HCT116 (cell line): ENCODE results near the gene EIF4EBP3. TPM values are rescaled to one million over a fixed set of nuclear protein-coding genes. Genes with fewer than 3 reads are reported as not detected.

Experiments used
- ATAC-seq: fragments of 200-7000 bp; cut with Tn5 transposase; 2 replicates; pipeline ENCODE4 v1.9.1; 2020; ENCODE audit warnings: mild to moderate bottlenecking, moderate library complexity
- BruUV-seq: library from RNA; stranded (reverse); fragments of 400-500 nt; replicated peaks from 2 replicates; lab custom pipeline; 2021; lab: Mats Ljungman, UMichigan
- CTCF ChIA-PET: fragments of 300-600 bp; sonication (Branson Sonifier 250); formaldehyde crosslinking; loops from one replicate; lab custom pipeline; 2021; ENCODE audit warnings: antibody characterized with exemption; lab: Charles Lee
- POLR2A ChIA-PET: fragments of 300-600, 350-600 bp; sonication (Branson Sonifier 250); formaldehyde crosslinking; loops from one replicate; lab custom pipeline; 2021; ENCODE audit warnings: antibody characterized with exemption; lab: Charles Lee
- RAD21 ChIA-PET, 2 experiments: fragments of 300-600 bp; sonication (Branson Sonifier 250); formaldehyde crosslinking; loops; one replicate each; lab custom pipeline; 2023; ENCODE audit warnings: low total read pairs in 2 of 2; ENCODE audit not compliant: uncharacterized antibody in 2 of 2, unreplicated experiment in 2 of 2, low non-redundant PET in 1 of 2; lab: Charles Lee
- DNase-seq: peaks from one replicate; pipeline ENCODE4 v3.0.0-alpha.2; 2010; ENCODE audit warnings: low read depth, low spot score
- H2AFZ ChIP-seq: fragments of 200-600 bp; shearing (Covaris generic), sonication (generic); 2 replicates; pipeline ENCODE4 v1.6.1; 2017; ENCODE audit warnings: low read depth, mixed run types, mixed read lengths, antibody characterized with exemption, low read length; ENCODE audit not compliant: poor library complexity, severe bottlenecking
- H3K27ac ChIP-seq: 2 replicates; pipeline ENCODE4 v1.5.1; 2012; ENCODE audit warnings: low read depth, low read length
- H3K27me3 ChIP-seq: fragments of 200-600 bp; sonication (generic); 2 replicates; pipeline ENCODE4 v1.6.1; 2016; ENCODE audit warnings: mixed run types, low read length, mixed read lengths; ENCODE audit not compliant: insufficient read depth
- H3K36me3 ChIP-seq, 2 experiments: fragments of 200-500 bp in 1 of 2; fragments of 200-600 bp in 1 of 2; sonication (Bioruptor generic) in 1 of 2; sonication (generic) in 1 of 2; 2 replicates each; pipeline versions ENCODE4 v1.5.1 to v1.6.1; 2014 to 2016; ENCODE audit warnings: low read length in 2 of 2, inconsistent platforms in 1 of 2, mixed read lengths in 1 of 2, mixed run types in 1 of 2; ENCODE audit not compliant: insufficient read depth in 2 of 2, control insufficient read depth in 1 of 2
- H3K4me1 ChIP-seq, 2 experiments: fragments of 200-600 bp in 1 of 2; sonication (generic) in 1 of 2; 2 replicates each; pipeline versions ENCODE4 v1.5.1 to v1.6.1; 2012 to 2017; ENCODE audit warnings: low read length in 2 of 2, inconsistent platforms in 1 of 2, mild to moderate bottlenecking in 1 of 2, mixed read lengths in 1 of 2, mixed run types in 1 of 2, moderate library complexity in 1 of 2; ENCODE audit not compliant: insufficient read depth in 2 of 2, control insufficient read depth in 1 of 2
- H3K4me2 ChIP-seq: fragments of 200-600 bp; sonication (generic); 2 replicates; pipeline ENCODE4 v1.6.1; 2017; ENCODE audit warnings: mixed run types, low read length, mixed read lengths
- H3K4me3 ChIP-seq, 2 experiments: fragments of 200-600 bp in 1 of 2; sonication (generic) in 1 of 2; replicated peaks in 1 of 2; 2 replicates each; pipeline ENCODE4 v1.5.1; 2011 to 2016; ENCODE audit warnings: low read length in 2 of 2, control low read depth in 1 of 2, low read depth in 1 of 2, mild to moderate bottlenecking in 1 of 2, mixed read lengths in 1 of 2, mixed run types in 1 of 2
- H3K79me2 ChIP-seq: fragments of 200-600 bp; sonication (generic); 2 replicates; pipeline ENCODE4 v1.6.1; 2017; ENCODE audit warnings: mild to moderate bottlenecking, mixed run types, low read length, moderate library complexity, mixed read lengths; ENCODE audit not compliant: insufficient read depth
- H3K9ac ChIP-seq: fragments of 200-600 bp; sonication (generic); 2 replicates; pipeline ENCODE4 v1.6.1; 2016; ENCODE audit warnings: low read length, mixed read lengths
- H3K9me2 ChIP-seq: fragments of 200-600 bp; sonication (generic), shearing (Covaris generic); 2 replicates; pipeline ENCODE4 v1.6.1; 2017; ENCODE audit warnings: mixed run types, mild to moderate bottlenecking, moderate library complexity; ENCODE audit not compliant: insufficient read depth
- H3K9me3 ChIP-seq, 2 experiments: fragments of 200-500 bp in 1 of 2; fragments of 200-600 bp in 1 of 2; sonication (Bioruptor generic) in 1 of 2; sonication (generic) in 1 of 2; 2 replicates each; pipeline ENCODE4 v1.6.1; 2014 to 2017; ENCODE audit warnings: low read length in 2 of 2, mixed read lengths in 2 of 2, inconsistent platforms in 1 of 2, low read depth in 1 of 2, mild to moderate bottlenecking in 1 of 2, mixed run types in 1 of 2, moderate library complexity in 1 of 2; ENCODE audit not compliant: control insufficient read depth in 1 of 2, insufficient read depth in 1 of 2
- H4K20me1 ChIP-seq: fragments of 200-600 bp; sonication (generic), shearing (Covaris generic); 2 replicates; pipeline ENCODE4 v1.6.1; 2017; ENCODE audit warnings: mixed run types, mild to moderate bottlenecking, moderate library complexity; ENCODE audit not compliant: insufficient read depth
- ATF3 ChIP-seq: IDR thresholded peaks from 2 replicates; pipeline ENCODE4 v1.6.1; 2012
- EGR1 ChIP-seq: IDR thresholded peaks from 2 replicates; pipeline ENCODE4 v1.6.1; 2012; ENCODE audit warnings: low read depth
- EZH2phosphoT487 ChIP-seq: fragments of 200-600 bp; IDR thresholded peaks from 2 replicates; pipeline ENCODE4 v1.6.1; 2018; ENCODE audit warnings: antibody characterized with exemption, borderline replicate concordance
- POLR2A ChIP-seq: IDR thresholded peaks from 2 replicates; pipeline ENCODE4 v1.7.0; 2011; ENCODE audit warnings: borderline replicate concordance; ENCODE audit not compliant: insufficient read depth, insufficient read length; ENCODE audit errors: extremely low read depth
- POLR2AphosphoS5 ChIP-seq: IDR thresholded peaks from 2 replicates; pipeline ENCODE4 v1.6.1; 2011; ENCODE audit warnings: mild to moderate bottlenecking, low read depth, low read length, moderate library complexity
- REST ChIP-seq: IDR thresholded peaks from 2 replicates; pipeline ENCODE4 v1.6.1; 2012; ENCODE audit warnings: low read depth
- YY1 ChIP-seq: IDR thresholded peaks from 2 replicates; pipeline ENCODE4 v1.6.1; 2011; ENCODE audit warnings: low read length, low read depth, moderate library complexity, mild to moderate bottlenecking; ENCODE audit not compliant: insufficient replicate concordance; ENCODE audit errors: extremely low read depth
- intact Hi-C: fragments of 100-400 bp; cut with micrococcal nuclease; formaldehyde crosslinking; loops from 2 replicates; pipeline ENCODE4 v1.10.0; 2022
- total RNA-seq: library from RNA; stranded (reverse); gene quantifications from one replicate; pipeline ENCODE4 v1.2.1, GENCODE V29; 2021; ENCODE audit not compliant: unreplicated experiment

Gene EIF4EBP3
- total RNA-seq, 1 experiment from 2014 or later, result 6.0 TPM

DNA sequence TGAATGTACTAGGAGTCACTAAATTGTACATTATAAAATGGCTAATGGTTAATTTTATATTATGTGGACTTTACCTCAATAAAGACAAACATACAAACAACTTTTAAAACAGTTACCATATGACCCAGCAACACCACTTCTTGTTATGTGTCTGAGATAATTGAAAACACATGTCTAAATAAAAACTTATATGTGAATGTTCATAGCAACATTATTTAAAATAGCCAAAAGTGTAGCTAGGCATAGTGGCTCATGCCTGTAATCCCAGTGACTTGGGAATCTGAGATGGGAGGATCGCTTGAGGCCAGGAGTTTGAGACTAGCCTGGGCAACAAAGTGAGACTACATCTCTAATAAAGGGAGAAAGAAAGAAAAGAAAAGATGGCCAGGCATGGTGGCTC is 40.0 kb downstream of the EIF4EBP3 start:
- ChIA-PET RAD21 (interaction anchor here in 1 of 2 experiments (0.7 kb wide), 1 partner anchor 47 kb away, joined by 3 read pairs; no protein-coding TSS in a partner anchor), CTCF (no interaction called here), POLR2A (no interaction called here)
- Histone ChIP-seq H3K9me2 (no peaks in the 10 kb centered on the region), H3K27me3 (no peaks in the 10 kb centered on the region), H3K4me3 (no peak overlapping the region), H3K9me3 (no peaks in the 10 kb centered on the region), H2AFZ (no peak overlapping the region), H3K79me2 (no peaks in the 10 kb centered on the region), H3K4me1 (no peaks in the 10 kb centered on the region; a peak in 1 of 4 replicates), H4K20me1 (no peaks in the 10 kb centered on the region), H3K4me2 (no peak overlapping the region), H3K27ac (no peak overlapping the region), H3K9ac (no peak overlapping the region), H3K36me3 (no peaks in the 10 kb centered on the region)
- BruUV-seq, result no TSS peak
- intact Hi-C loops, result no loop called here
- no peak for ATAC-seq
- no peak for DNase-seq
- TF ChIP-seq REST (no peak), YY1 (no peak), POLR2AphosphoS5 (no peak), EZH2phosphoT487 (no peak), ATF3 (no peak), EGR1 (no peak), POLR2A (no peak)
